Measurements from ENCODE around the gene NRXN3. TPM values are rescaled to one million over a fixed set of nuclear protein-coding genes. Genes with fewer than 3 reads are reported as not detected.

Gene NRXN3
- total and polyA plus RNA-seq, 2 experiments from 2014 or later, result 1.0 to 1.8 TPM

DNA sequence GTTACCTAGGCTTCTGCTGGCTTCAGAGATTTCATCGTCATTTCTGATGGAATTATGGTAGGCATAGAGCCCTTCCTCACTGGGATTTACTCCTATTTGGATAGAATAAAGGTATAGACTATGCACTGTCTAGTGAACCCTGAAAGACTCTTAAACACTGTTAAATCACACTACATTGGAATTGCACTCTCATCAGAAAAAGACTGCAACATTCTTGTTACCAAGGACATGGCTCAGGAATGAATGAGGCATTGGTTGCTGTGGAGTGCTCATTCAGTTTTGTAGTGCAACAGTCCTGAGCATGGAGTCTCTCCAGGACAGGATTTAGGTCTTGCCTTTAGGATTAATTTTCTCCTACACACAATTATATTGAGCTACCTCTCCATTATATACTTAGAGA lies 483.0 kb downstream of the NRXN3 start:
- TF ChIP-seq STAT1 (IDR thresholded peaks at IDR 0.05; ENCODE audit: unreplicated experiment), result no peak
- TF ChIP-seq POLR2AphosphoS5 (IDR thresholded peaks at IDR 0.05; ENCODE audit: low read depth), result no peak
- TF ChIP-seq ZNF114 (CRISPR knock-in tag; IDR thresholded peaks at IDR 0.05), result no peak
- no peak for TF ChIP-seq EZH2 (IDR thresholded peaks at IDR 0.05; ENCODE audit: low read depth, unreplicated experiment)
- TF ChIP-seq, protein P1, sequence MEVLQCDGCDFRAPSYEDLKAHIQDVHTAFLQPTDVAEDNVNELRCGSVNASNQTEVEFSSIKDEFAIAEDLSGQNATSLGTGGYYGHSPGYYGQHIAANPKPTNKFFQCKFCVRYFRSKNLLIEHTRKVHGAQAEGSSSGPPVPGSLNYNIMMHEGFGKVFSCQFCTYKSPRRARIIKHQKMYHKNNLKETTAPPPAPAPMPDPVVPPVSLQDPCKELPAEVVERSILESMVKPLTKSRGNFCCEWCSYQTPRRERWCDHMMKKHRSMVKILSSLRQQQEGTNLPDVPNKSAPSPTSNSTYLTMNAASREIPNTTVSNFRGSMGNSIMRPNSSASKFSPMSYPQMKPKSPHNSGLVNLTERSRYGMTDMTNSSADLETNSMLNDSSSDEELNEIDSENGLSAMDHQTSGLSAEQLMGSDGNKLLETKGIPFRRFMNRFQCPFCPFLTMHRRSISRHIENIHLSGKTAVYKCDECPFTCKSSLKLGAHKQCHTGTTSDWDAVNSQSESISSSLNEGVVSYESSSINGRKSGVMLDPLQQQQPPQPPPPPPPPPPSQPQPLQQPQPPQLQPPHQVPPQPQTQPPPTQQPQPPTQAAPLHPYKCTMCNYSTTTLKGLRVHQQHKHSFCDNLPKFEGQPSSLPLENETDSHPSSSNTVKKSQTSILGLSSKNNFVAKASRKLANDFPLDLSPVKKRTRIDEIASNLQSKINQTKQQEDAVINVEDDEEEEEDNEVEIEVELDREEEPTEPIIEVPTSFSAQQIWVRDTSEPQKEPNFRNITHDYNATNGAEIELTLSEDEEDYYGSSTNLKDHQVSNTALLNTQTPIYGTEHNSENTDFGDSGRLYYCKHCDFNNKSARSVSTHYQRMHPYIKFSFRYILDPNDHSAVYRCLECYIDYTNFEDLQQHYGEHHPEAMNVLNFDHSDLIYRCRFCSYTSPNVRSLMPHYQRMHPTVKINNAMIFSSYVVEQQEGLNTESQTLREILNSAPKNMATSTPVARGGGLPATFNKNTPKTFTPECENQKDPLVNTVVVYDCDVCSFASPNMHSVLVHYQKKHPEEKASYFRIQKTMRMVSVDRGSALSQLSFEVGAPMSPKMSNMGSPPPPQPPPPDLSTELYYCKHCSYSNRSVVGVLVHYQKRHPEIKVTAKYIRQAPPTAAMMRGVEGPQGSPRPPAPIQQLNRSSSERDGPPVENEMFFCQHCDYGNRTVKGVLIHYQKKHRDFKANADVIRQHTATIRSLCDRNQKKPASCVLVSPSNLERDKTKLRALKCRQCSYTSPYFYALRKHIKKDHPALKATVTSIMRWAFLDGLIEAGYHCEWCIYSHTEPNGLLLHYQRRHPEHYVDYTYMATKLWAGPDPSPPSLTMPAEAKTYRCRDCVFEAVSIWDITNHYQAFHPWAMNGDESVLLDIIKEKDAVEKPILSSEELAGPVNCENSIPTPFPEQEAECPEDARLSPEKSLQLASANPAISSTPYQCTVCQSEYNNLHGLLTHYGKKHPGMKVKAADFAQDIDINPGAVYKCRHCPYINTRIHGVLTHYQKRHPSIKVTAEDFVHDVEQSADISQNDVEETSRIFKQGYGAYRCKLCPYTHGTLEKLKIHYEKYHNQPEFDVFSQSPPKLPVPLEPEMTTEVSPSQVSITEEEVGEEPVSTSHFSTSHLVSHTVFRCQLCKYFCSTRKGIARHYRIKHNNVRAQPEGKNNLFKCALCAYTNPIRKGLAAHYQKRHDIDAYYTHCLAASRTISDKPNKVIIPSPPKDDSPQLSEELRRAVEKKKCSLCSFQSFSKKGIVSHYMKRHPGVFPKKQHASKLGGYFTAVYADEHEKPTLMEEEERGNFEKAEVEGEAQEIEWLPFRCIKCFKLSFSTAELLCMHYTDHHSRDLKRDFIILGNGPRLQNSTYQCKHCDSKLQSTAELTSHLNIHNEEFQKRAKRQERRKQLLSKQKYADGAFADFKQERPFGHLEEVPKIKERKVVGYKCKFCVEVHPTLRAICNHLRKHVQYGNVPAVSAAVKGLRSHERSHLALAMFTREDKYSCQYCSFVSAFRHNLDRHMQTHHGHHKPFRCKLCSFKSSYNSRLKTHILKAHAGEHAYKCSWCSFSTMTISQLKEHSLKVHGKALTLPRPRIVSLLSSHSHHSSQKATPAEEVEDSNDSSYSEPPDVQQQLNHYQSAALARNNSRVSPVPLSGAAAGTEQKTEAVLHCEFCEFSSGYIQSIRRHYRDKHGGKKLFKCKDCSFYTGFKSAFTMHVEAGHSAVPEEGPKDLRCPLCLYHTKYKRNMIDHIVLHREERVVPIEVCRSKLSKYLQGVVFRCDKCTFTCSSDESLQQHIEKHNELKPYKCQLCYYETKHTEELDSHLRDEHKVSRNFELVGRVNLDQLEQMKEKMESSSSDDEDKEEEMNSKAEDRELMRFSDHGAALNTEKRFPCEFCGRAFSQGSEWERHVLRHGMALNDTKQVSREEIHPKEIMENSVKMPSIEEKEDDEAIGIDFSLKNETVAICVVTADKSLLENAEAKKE (CRISPR knock-in tag; IDR thresholded peaks at IDR 0.05), result no peak
- TF ChIP-seq NANOG (IDR thresholded peaks at IDR 0.05; ENCODE audit: borderline replicate concordance), result no peak
- H3K9me2 ChIP-seq (ENCODE audit: insufficient read depth), result no peaks in the 10 kb centered on the region
- Mint-ChIP-seq H3K4me3 (no peak overlapping the region), H3K36me3 (ENCODE audit: low read depth) (no peaks in the 10 kb centered on the region), H3K4me1 (no peaks in the 10 kb centered on the region), H3K9me3 (no peaks in the 10 kb centered on the region), H3K27ac (no peak overlapping the region), H3K27me3 (ENCODE audit: insufficient read depth, low read depth, poor library complexity) (no peaks in the 10 kb centered on the region)
- no peak overlapping the region for H3K4me2 ChIP-seq
- ATAC-seq (no peak), DNase-seq (ENCODE audit: low spot score) (no peak)
- no peaks in the 10 kb centered on the region for H3K27me3 ChIP-seq (ENCODE audit: insufficient read depth)
- no peak overlapping the region for H2AFZ ChIP-seq
- H3K36me3 ChIP-seq (ENCODE audit: insufficient read depth), result no peaks in the 10 kb centered on the region
- no peaks in the 10 kb centered on the region for H3K4me1 ChIP-seq (ENCODE audit: insufficient read depth)
- no peak overlapping the region for H3K27ac ChIP-seq (ENCODE audit: low read depth)
- no peaks in the 10 kb centered on the region for H3K79me2 ChIP-seq (replicated peaks; ENCODE audit: insufficient read depth)
- no peaks in the 10 kb centered on the region for H4K20me1 ChIP-seq (replicated peaks; ENCODE audit: insufficient read depth)
- H3K4me3 ChIP-seq, result no peak overlapping the region
- H3F3A ChIP-seq (replicated peaks; ENCODE audit: low read depth), result no peaks in the 10 kb centered on the region

DNA sequence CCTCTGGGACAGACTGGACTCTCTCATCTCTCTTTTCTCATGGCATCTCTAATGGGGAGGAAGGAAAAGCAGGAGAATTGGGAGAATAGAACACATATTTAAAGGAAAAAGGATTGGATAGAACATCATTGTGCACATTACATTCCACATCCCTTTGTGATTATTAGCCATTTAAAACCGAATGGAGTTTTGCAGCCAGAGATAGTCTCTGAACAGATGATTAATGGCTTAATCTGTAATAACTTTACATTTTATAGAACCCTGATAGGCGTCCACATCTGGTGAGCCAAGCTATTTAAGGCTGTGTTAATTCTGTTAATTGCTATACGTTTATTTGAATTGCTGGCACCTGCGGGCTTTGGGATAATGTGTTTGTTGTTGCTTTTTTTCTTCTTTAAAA lies 487.3 kb downstream of the NRXN3 start:
- peaks cover 2% of the 10 kb centered on the region for H3K27me3 Mint-ChIP-seq (ENCODE audit: insufficient read depth, low read depth, poor library complexity)
- DNase-seq (ENCODE audit: low spot score), result no peak
- no peak overlapping the region for H3K4me2 ChIP-seq
- H3K27ac ChIP-seq (ENCODE audit: low read depth), result no peak overlapping the region
- H2AFZ ChIP-seq, result no peak overlapping the region
- no peak overlapping the region for H3K4me3 ChIP-seq
- H3K79me2 ChIP-seq (replicated peaks; ENCODE audit: insufficient read depth), result no peaks in the 10 kb centered on the region
- H3K4me1 ChIP-seq (ENCODE audit: insufficient read depth), result no peaks in the 10 kb centered on the region
- no peaks in the 10 kb centered on the region for H3K4me1 Mint-ChIP-seq
- no peaks in the 10 kb centered on the region for H3K9me2 ChIP-seq (ENCODE audit: insufficient read depth)
- no peaks in the 10 kb centered on the region for H3K27me3 ChIP-seq (ENCODE audit: insufficient read depth)
- H3F3A ChIP-seq (replicated peaks; ENCODE audit: low read depth), result no peaks in the 10 kb centered on the region
- no peak overlapping the region for H3K27ac Mint-ChIP-seq
- H4K20me1 ChIP-seq (replicated peaks; ENCODE audit: insufficient read depth), result no peaks in the 10 kb centered on the region
- ATAC-seq, result no peak
- no peaks in the 10 kb centered on the region for H3K36me3 ChIP-seq (ENCODE audit: insufficient read depth)
- H3K9me3 Mint-ChIP-seq, result no peaks in the 10 kb centered on the region
- H3K36me3 Mint-ChIP-seq (ENCODE audit: low read depth), result no peaks in the 10 kb centered on the region
- no peak overlapping the region for H3K4me3 Mint-ChIP-seq
- TF ChIP-seq JUNB (IDR thresholded peaks at IDR 0.05; ENCODE audit: unreplicated experiment) (no peak), POLR2AphosphoS5 (IDR thresholded peaks at IDR 0.05; ENCODE audit: low read depth) (no peak)
- TF ChIP-seq, protein P1 (CRISPR knock-in tag; IDR thresholded peaks at IDR 0.05), result no peak

Data from GM23338 (cell line).